Measurements from ENCODE around the gene DUSP9. TPM values are rescaled to one million over a fixed set of nuclear protein-coding genes. Genes with fewer than 3 reads are reported as not detected.

DUSP9 gene
- polyA plus RNA-seq, 1 donor (not counting 4 experiments of a cell fraction or from before 2014, with no cell fraction given) = 0.47 TPM

DNA sequence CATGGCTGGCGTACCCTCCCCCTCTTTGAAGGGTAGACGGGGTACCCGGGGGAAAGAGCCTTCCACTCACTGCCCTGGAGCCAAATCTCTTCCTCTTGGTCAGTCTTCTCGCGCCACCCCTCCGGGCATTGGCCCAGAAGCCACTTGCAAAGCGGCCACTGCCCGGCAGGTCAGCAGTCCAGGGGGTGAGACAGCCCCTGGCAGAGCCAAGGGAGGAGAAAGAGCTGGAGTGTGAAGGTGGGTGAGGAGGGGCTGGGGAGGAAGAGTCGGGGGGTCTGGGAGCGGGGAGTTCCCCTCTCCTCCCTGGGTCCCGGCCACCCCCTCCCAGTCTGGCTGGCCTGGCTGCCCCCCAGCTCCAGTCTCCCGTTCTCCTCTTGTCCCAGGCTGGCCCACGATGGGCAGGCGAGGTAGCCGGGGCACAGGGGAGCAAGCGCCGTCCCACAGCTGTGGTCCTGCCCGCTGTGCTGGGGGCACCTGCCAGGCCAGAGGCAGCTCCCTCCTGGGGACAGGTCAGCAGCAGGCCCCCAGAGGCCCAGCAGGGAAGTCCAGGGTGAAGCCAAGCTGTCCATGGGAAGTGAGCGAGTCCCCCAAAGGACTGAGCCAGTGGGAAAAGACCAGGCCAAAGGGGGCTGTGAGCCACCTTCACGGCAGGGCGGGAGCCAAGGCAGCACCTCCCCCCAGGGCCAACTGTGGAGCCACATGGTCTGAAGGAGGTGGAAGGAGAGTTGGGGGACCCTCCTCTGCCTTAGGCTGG is 21.6 kb upstream of the DUSP9 start:
- no peaks in the 10 kb centered on the region for H3K27me3 ChIP-seq (ENCODE audit: control insufficient read depth, extremely low read depth, insufficient read depth, low read length)
- H3K9me3 ChIP-seq (ENCODE audit: control insufficient read depth, low read depth, low read length) = no peaks in the 10 kb centered on the region
- no peak overlapping the region for H3K4me2 ChIP-seq (ENCODE audit: control insufficient read depth, extremely low read depth, insufficient read depth, low read depth, low read length)
- H3K4me1 ChIP-seq (ENCODE audit: control insufficient read depth, extremely low read depth, insufficient read depth, low read length) = no peaks in the 10 kb centered on the region
- H3K36me3 ChIP-seq (ENCODE audit: control insufficient read depth in 2 of 2, extremely low read depth in 1 of 2, insufficient read depth in 2 of 2, low read length in 2 of 2) = no peaks in the 10 kb centered on the region
- dilution Hi-C loops (cut with MboI; ENCODE audit: extremely low pct_ligation_motif_present, low sequenced_read_pairs) = no loop called here
- H2AFZ ChIP-seq (ENCODE audit: control insufficient read depth, low read length) = no peak overlapping the region
- H3K27ac ChIP-seq (ENCODE audit: control insufficient read depth, insufficient read depth, low read length) = no peak overlapping the region
- no peak for FAIRE-seq
- no peak overlapping the region for H3K9ac ChIP-seq (ENCODE audit: control insufficient read depth, extremely low read depth, insufficient read depth, low read length)
- no peak for DNase-seq (ENCODE audit: low read depth, low spot score)
- H4K20me1 ChIP-seq (ENCODE audit: control insufficient read depth, extremely low read depth, insufficient read depth, low read length) = no peaks in the 10 kb centered on the region
- no peaks in the 10 kb centered on the region for H3K9me1 ChIP-seq (ENCODE audit: control insufficient read depth, extremely low read depth, insufficient read depth, low read length)
- TF ChIP-seq, protein P1, sequence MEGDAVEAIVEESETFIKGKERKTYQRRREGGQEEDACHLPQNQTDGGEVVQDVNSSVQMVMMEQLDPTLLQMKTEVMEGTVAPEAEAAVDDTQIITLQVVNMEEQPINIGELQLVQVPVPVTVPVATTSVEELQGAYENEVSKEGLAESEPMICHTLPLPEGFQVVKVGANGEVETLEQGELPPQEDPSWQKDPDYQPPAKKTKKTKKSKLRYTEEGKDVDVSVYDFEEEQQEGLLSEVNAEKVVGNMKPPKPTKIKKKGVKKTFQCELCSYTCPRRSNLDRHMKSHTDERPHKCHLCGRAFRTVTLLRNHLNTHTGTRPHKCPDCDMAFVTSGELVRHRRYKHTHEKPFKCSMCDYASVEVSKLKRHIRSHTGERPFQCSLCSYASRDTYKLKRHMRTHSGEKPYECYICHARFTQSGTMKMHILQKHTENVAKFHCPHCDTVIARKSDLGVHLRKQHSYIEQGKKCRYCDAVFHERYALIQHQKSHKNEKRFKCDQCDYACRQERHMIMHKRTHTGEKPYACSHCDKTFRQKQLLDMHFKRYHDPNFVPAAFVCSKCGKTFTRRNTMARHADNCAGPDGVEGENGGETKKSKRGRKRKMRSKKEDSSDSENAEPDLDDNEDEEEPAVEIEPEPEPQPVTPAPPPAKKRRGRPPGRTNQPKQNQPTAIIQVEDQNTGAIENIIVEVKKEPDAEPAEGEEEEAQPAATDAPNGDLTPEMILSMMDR (optimal IDR thresholded peaks at IDR 0.05 in 1 of 3, IDR thresholded peaks at IDR 0.05 in 1 of 3, conservative IDR thresholded peaks at IDR 0.05 in 1 of 3; ENCODE audit: extremely low read depth in 1 of 3, insufficient read depth in 2 of 3, low read length in 3 of 3) = no peak
- no peak for TF ChIP-seq EZH2 (IDR thresholded peaks at IDR 0.05; ENCODE audit: low read length)
- no peak overlapping the region for H3K4me3 ChIP-seq (ENCODE audit: control insufficient read depth in 2 of 3, extremely low read depth in 1 of 3, insufficient read depth in 2 of 3, low read depth in 1 of 3, low read length in 3 of 3)
- H3K79me2 ChIP-seq (ENCODE audit: control insufficient read depth, insufficient read depth, low read length) = no peaks in the 10 kb centered on the region

DNA sequence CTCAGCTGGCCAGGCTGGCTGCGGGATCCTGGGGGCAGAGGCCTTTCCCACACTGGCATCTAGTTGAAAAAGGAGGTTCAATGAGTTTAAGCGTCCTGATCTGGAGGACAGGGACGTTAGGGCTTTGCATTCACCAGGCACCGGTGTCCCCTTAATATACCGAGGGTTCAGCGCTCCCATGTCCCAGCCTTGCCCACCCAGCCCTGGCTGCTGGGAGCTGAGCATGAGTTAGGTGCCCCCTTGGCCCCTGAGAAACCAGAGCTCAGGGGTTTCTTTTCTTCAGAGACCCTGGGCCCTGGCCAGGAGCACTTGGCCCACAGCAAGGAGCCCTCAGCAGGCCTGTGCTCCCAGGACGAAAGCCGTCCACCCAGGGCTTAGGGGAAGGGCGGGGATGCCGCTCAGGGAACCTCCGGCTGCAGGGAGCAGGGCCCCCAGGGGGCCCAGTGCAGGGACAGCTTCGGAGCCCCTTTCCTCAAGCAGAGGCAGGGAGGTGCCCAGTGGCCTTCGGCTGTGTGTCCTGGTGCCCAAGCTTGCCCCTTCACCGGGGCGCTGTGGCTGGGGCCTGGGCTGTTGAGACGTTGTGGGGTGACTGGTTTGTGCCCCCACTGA is 20.9 kb upstream of the DUSP9 start:
- Histone ChIP-seq H3K9ac (ENCODE audit: control insufficient read depth, extremely low read depth, insufficient read depth, low read length) (no peak overlapping the region), H3K9me3 (ENCODE audit: control insufficient read depth, low read depth, low read length) (no peaks in the 10 kb centered on the region), H3K36me3 (ENCODE audit: control insufficient read depth in 2 of 2, extremely low read depth in 1 of 2, insufficient read depth in 2 of 2, low read length in 2 of 2) (no peaks in the 10 kb centered on the region), H3K27ac (ENCODE audit: control insufficient read depth, insufficient read depth, low read length) (no peak overlapping the region), H3K27me3 (ENCODE audit: control insufficient read depth, extremely low read depth, insufficient read depth, low read length) (no peaks in the 10 kb centered on the region), H3K4me1 (ENCODE audit: control insufficient read depth, extremely low read depth, insufficient read depth, low read length) (no peaks in the 10 kb centered on the region), H3K9me1 (ENCODE audit: control insufficient read depth, extremely low read depth, insufficient read depth, low read length) (no peaks in the 10 kb centered on the region), H2AFZ (ENCODE audit: control insufficient read depth, low read length) (no peak overlapping the region), H3K4me2 (ENCODE audit: control insufficient read depth, extremely low read depth, insufficient read depth, low read depth, low read length) (no peak overlapping the region), H4K20me1 (ENCODE audit: control insufficient read depth, extremely low read depth, insufficient read depth, low read length) (no peaks in the 10 kb centered on the region), H3K4me3 (ENCODE audit: control insufficient read depth in 2 of 3, extremely low read depth in 1 of 3, insufficient read depth in 2 of 3, low read depth in 1 of 3, low read length in 3 of 3) (no peak overlapping the region), H3K79me2 (ENCODE audit: control insufficient read depth, insufficient read depth, low read length) (no peaks in the 10 kb centered on the region)
- no peak for DNase-seq (ENCODE audit: low read depth, low spot score)
- dilution Hi-C loops (cut with MboI; ENCODE audit: extremely low pct_ligation_motif_present, low sequenced_read_pairs) = no loop called here
- no peak for TF ChIP-seq EZH2 (IDR thresholded peaks at IDR 0.05; ENCODE audit: low read length)
- TF ChIP-seq, protein P1 (optimal IDR thresholded peaks at IDR 0.05 in 1 of 3, IDR thresholded peaks at IDR 0.05 in 1 of 3, conservative IDR thresholded peaks at IDR 0.05 in 1 of 3; ENCODE audit: extremely low read depth in 1 of 3, insufficient read depth in 2 of 3, low read length in 3 of 3) = no peak
- no peak for FAIRE-seq

Measured in keratinocyte (primary cell).